GM19455 (cell line): ENCODE measurements around the gene ZDHHC3.

Experiments used
- ATAC-seq: cut with Tn5 transposase; IDR thresholded peaks from one replicate; pipeline ENCODE4 v1.9.1; 2021; ENCODE audit not compliant: unreplicated experiment

Gene ZDHHC3, protein sequence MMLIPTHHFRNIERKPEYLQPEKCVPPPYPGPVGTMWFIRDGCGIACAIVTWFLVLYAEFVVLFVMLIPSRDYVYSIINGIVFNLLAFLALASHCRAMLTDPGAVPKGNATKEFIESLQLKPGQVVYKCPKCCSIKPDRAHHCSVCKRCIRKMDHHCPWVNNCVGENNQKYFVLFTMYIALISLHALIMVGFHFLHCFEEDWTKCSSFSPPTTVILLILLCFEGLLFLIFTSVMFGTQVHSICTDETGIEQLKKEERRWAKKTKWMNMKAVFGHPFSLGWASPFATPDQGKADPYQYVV

DNA sequence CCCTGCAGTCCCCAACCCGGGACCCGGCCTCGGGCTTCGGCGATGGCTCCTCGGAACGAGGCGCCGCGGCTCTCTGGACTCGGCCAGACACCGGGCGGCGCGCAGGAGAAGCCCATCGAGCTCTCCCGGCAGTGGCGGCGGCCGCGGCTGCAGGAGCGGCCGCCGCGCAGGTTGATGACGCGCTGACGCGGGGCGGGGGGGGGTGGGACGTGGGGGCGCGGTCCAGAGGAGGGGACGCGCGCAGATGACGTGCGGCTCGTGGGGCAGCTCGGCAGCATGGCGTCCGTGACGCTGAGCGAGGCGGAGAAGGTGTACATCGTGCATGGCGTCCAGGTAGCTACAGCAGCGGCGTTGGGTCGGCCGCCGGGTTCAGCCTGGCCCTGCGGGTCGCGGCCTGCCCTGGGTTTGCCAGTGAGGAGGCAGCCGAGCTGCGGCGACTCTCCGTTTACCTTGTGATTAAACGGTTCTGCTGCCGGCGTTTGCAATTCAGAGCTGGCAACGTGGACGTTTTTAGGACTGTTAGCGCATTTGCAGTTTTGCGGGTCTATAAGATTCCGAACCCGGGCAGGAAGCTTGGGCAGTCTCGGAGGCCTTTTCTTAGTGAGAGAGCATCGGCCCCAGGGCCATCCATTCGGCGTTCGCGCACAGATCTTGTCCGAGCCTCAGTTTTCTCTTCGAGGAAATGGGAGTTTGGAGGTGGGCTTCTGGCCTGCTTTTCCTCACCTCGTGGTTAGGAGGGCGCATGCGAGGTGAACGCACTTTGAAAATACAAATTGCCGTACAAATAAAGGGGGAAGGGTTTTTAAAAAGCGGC lies at the start of gene ZDHHC3, which contains the start of gene EXOSC7:
Gene ZDHHC3 (minus strand): TSS at position 173 of the 814 bp plus-strand sequence. CDS start 16,738 bp downstream, outside the sequence.
Gene EXOSC7 (plus strand): TSS at position 243 of the 814 bp plus-strand sequence. CDS start 34 bp downstream, at position 277.
- peak; percentile 81 for ATAC-seq

DNA sequence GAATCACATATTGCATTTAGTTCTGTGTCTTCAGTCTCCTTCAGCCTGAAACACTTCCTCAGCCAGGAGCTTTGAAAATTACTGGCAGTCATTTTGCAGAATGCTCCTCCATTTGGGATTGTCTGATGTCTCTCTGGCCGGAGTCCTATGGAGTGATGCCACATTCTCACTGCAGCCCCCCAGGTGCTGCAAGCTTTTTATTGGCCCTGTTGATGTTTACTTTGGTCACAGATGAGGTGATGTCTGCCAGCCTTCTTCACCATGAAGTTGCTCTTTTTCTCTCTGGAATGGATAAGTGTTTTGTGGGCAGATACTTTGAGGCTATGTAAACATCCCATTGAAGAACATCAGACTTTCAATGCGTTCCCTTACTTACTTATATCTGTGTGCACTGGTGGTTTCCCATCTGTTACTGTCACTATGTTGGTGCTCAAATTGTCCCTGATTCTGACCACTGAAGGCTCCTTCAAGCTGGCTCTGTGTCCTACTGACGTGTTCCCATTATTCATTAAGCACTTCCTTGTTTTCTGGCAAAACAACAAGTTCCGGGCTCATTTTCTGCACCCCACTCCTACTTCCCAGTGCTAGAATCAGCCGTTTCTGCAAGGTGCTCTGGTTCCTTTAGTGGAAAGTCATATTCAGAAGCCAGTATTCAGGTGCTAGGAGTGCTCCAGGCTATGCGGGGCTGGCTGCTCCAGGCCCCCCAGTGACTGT lies 48.7 kb upstream of the ZDHHC3 start:
- ATAC-seq: no peak

DNA sequence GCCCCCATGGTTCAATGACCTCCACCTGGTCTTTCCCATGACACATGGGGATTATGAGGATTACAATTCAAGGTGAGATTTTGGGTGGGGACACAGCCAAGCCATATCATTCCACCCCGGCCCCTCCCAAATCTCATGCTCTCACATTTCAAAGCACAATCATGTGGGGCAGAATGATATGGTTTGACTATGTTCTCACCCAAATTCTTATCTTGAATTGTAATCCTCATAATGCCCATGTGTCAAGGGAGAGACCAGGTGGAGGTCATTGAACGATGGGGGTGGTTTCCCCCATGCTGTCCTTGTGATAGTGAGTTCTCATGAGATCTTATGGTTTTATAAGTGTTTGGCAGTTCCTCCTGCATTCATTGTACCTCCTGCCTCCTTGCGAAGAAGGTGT lies 47.7 kb upstream of the ZDHHC3 start:
- no peak for ATAC-seq

DNA sequence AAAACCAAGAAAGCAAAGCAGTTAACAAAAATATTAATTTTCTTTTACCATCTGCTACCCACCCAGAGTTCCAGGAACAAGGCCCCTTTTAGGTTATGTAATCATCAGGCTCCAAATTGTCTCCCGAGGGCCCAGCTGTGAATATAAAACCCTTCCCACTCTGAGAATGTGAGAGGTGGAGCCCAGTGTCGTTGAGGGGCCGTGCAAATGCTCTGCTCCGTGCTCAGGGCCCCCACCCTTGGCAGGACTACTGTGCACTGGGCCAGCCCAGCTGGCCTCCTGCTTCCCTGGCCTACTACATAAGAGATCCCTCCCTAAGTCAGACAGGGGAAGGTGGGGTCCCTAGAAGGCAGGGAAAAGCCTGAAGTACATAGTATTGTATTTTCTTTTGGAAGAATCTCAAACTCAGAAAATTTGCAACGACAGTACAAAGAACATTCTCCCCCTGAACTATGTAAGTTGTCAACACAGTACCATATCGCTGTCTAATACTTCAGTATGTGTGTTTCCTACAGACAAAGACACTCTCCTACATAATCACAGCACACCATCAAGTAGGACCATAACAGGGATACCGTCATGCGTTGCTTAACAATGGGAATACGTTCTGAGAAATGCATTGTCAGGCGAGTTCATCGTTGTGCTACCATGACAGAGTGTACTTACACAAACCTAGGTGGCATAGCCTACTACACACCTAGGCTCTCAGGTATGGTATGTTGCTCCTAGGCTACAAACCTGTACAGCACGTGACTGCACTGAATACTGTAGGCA lies 45.7 kb upstream of the ZDHHC3 start:
- ATAC-seq: no peak

DNA sequence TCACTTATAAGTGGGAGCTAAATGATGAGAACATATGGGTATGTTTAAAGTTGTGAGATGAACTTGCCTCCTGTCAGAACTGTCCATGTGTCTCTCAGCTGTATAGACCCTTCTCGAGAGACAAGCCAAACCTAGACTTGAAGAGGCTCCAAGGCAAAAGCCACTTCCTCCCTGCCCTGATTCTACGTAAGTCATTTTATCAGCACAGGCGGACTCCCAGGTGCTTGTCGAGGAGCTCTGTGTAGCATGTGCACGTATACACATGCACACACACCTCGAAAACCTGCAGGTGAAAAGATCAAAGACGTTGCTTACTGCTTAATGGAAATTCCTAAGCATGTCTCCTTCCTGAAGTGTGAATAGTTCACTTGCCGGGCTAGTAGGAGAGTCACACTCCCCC lies 44.6 kb upstream of the ZDHHC3 start:
- no peak for ATAC-seq

DNA sequence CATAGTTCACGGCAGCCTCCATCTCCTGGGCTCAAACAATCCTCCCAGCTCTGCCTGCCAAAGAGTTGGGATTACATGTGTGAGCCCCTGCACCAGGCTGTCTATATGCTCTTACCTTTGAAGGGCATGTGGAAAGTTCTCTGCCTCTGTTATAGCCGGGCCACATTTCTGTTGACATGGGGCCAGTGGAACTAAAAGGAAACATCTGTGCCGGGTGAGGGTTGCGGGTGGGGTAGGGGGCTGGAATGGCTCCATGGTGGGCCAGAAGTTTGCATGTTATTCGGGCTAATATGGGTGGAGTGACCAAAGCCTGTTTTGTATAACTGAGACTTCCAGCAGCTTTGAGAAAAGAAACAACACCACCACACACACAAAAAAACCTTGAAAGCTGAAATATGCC lies 41.8 kb upstream of the ZDHHC3 start:
- ATAC-seq: no peak

DNA sequence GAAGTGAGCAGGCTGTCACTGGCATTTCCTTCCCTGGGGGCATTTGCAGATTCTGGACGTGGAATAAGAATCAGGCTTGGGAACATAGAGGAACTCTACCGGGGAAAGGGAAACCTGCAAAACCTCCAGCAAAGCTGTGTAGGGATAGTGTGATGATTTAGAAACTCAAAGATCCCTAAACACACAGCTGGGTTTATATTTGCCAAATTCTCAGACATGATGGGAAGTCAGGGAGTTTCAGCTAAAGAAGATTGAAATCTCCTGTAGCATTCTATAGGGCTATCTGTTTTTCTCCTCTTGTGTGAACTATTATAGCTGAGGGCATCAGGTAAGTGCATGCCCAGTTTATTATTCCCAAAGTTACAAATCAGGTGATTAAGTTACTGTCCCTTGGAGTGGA lies 40.9 kb upstream of the ZDHHC3 start:
- ATAC-seq: no peak

DNA sequence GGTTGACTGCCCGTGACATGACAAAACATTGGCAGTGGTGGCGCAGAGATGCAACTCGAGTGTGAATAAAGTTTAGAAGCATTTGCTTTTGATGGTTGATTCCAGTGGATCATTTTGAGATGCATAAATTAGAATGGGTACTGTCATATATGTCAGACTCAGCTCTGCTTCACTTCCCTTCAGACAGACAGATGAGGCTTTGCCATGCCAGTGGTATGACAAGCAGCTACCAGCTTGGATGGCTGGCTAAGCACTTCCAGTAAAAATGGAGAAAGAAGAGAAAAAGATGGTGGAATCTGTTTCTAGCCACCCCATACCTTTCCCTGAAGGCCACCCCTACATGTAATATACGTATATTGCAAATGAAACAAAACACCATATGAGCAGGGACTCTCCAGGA lies 36.6 kb upstream of the ZDHHC3 start:
- no peak for ATAC-seq

DNA sequence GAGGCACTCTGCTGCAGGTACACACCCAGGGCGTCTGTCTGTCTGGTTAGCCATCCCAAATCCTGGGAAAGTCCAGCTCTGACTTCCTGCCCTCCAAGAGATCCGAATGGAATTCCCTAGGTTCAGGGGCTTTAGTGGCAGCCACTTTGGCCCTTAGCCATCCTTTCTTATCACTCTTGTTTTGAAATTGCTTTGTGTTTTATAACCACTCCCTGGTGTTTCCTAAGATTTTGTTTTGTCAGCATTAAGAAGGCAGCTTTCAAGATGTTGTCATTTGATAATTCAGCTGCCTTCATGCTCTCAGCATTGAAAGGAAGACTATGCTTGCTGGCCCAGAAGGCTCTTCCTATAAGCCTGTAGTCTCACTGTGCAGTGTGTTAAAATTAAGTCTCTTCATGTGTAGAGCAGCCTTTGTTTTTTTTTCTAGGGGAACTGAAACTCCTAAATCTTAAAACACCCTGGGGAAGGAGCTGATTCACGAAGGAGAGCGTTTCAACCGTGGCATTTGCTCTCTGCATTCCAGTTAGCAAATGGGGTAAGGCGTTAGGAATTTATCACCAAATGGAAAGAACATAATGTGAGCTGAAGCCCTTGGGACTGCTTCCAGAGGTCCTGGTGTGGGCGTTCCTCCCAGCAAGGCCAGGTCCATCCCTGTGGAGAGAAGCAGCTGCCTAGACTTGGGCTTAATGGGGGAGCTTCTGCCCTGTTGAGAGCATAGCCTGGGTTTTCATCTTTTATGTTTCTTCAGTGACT lies 36.0 kb upstream of the ZDHHC3 start:
- ATAC-seq: no peak

DNA sequence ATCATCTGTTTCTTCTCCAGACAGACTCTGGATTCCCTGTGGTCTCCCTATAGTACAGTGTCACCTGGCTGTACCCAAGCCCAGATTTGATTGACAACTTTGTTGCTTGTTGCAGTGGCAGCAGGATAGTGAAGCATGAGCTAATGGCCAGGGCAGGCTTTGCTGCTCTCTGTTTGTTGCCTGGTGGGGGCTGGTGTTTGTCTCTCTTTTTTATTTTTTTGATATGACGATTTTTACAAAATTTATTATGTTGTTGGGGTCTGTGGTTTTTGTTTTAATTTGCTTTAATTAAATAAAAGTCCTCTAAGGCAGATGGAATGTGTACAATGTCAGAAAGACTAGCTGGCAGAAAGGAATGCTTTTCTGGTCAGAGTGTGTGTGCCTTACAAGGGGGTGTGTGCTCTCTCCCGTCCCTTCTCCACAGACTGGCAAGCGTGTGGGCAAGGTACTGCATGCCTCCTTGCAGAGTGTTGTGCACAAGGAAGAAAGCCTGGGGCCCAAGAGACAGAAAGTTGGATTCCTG lies 34.9 kb upstream of the ZDHHC3 start:
- no peak for ATAC-seq

DNA sequence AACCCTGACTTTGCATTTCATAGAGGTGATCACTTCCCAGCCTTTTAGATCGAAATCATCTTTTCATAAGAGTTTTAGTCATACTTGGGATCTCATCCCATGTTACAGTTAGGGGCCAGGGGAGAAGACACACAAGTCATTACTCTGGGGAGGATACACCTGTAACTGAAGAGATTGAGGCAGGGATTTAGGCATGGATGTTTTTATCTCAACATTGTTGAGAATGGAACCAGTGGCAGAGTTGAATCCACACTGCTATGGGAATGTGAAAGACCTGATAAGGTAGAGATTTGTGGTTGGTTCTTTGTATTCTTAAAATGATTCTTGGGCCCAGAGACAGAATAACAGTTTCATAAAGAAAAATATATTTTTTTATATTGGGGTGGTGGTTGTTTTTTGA lies 33.9 kb upstream of the ZDHHC3 start:
- no peak for ATAC-seq

DNA sequence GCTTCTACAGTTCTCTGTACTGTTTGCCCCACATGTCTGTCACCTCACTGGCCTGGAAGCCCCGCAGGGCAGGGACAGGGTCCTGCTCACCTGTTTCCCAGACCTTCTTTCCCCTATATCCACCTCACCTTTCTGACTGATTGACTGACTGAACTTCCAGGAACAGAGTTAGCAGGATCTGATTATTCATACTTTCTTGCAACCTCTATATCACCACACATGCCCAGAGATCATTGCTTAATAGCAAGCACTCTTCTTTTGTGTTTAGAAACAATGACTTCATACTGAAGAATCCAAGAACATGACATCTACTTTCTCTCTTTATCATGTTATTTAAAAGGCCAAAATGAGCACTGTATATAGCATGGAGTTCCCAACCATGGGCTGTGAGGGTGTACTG lies 32.1 kb upstream of the ZDHHC3 start:
- ATAC-seq: no peak

DNA sequence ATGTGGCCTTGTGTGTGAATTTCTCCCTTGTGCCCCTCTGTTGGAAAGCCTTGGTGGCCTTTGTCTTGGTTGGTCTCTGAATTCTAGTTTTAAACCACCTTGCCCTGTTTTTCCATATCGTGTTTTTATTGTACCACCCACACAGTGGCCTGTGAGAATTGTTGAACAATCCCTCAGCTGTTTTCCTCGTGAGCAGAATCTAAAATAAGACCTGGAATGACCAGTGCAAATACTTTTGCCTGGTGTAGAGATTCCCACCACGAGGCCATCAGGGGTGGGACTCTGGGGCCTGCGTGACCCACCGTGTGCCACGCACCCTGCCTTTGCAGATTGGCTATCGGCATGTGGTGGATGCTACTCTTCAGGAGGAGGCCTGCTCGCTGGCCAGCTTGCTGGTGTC lies 31.1 kb upstream of the ZDHHC3 start:
- no peak for ATAC-seq

DNA sequence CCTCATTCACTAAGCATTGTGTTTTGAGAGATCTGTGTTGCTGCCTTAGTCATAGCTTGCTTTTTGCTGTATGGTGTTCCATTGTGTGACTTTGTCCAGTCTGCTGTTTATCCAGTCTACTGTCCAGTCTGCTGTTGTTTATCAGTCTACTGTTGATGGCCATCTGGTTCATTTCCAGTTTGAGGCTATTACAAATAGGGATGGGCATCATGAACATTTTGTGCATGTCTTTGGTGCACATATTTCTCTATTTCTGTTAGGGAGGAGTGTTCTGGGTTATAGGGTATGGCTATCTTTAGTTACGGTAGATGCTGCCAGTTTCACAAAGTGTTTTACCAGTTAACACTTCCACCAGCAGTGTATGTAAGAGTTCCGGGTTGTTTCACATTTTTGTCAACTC lies 27.9 kb upstream of the ZDHHC3 start:
- no peak for ATAC-seq

DNA sequence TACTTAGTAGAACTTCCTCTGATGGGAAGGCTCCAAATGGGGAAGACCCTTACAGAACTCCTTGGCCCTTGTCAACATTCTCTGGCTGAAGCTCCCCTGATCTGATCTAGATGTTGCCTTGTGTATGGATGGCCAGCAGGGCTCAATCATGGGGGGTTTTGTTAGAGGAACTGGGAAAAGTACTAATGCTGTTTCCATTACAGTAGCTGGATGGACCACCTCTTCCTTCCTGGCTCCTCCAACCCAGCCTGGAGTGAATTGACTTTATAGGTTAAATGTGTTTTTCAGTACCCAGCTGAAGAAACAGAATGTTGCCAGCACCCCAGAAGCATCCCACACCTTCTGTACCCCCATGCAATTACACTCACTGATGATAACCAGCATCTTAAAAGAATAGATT lies 27.4 kb upstream of the ZDHHC3 start:
- ATAC-seq: no peak

DNA sequence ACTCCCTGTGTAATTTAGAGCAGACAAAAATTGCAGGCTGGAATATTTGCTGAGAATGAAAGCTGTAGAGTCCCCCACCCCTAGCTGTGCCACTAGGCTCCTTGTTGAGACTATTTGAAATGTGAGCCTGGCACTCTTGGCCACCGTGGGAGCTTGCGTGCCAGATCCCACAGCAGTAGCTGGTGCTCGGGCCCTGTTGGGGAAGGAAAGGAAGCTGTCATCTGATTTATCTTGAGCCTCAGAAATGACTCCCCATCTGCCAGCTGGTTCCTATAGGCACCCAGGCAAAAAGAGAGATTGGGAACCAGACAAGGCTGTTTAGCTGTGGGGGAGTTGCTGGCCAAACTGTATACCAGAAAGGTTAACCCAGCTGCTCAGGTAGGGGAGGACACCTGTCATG lies 26.7 kb upstream of the ZDHHC3 start:
- ATAC-seq: no peak

DNA sequence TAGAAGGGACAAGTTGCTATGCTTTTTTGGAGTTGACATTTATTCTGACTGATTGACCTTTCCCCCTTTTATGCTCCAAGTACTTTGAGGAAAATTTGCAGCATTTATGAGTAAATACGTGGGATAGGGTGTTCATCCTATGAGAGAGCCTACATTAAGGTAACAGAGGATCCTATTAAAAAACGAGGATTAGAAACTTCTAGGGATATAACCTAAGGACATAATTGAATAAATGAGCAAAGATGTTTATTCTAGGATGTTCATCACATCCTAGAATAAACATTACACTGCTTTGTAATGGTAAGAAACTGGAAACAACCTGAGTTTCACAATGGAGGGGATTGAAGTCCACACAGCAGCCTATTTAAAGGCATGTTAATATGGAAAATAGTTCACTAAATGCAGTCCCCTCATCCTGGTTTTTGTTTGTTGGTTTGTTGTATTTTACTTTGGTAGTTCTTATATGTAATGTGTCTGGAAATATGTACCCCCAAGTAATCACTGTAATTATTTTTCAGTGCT lies 26.2 kb upstream of the ZDHHC3 start:
- no peak for ATAC-seq

DNA sequence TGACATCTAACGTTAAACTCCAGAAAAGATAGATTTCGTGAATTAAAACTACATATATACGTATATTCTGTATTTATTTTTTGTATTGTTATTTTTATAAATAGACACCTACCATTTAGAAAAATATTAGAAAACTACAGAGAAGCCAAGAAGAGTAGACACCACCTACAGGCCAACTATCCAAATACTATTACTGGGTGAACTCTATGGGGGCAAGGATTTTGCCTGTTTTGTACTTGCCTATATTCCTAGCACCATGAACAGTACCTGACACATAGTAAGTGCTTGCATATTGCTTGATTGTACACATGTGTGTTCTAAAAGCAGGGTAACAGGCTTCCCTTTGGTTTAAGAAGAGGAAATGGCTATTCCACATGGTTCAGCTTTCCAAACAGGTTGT lies 25.8 kb upstream of the ZDHHC3 start:
- ATAC-seq: no peak

DNA sequence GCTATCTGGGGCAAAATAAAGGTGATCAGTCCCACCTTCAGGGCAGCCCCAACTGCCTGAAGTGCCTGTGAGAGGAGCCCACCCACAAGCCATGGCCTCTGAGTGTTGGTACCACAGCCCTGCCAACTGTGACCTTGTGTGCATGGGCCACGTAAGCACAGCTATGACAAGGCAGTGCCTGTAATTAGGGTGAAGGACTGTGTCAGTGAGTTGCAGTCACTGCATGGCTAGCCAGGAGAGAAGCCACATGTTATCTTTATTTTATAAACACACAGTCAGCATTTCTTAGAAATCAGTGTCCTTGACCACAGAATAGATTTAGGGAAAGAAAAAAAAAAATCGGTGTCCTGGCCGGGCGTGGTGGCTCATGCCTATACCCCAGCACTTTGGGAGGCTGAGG lies 24.8 kb upstream of the ZDHHC3 start:
- ATAC-seq: no peak

DNA sequence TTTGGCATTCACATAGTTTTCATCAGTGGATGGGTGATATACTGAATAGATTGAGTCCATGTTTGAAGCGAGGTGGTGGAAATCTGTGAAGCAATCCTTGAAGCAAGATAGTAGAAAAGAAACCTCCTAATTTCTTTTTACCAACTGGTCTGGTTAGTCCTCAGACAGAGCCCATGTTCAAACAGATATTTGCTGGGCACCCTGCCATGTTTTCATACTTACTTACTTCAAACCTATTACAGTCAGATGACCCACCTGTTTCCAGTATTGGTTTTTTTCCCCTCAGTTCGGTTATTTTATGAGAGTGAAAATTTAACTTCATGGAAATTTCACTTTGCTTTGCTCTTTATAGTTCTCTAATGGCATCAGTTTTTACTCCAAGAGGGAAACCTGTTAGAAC lies 23.8 kb upstream of the ZDHHC3 start:
- no peak for ATAC-seq
